HG02759 (cell line): ENCODE measurements around the gene LRRC14B.

Source experiments
- ATAC-seq: cut with Tn5 transposase; IDR thresholded peaks from one replicate; pipeline ENCODE4 v1.9.1; 2021; ENCODE audit warnings: mild to moderate bottlenecking, moderate library complexity; ENCODE audit not compliant: unreplicated experiment

The LRRC14B gene

GRCh38 chr5:173392-174290 lies 17.7 kb upstream of the LRRC14B start:
- ATAC-seq = no peak

- no peak for ATAC-seq
Observed at GRCh38 chr5:174291-174600, 17.0 kb upstream of the LRRC14B start.

- no peak for ATAC-seq
Observed at GRCh38 chr5:174876-175465, 16.3 kb upstream of the LRRC14B start.

- no peak for ATAC-seq
Observed at GRCh38 chr5:176296-176823, 14.9 kb upstream of the LRRC14B start.

- no peak for ATAC-seq
Observed at GRCh38 chr5:178110-178509, 13.2 kb upstream of the LRRC14B start.

GRCh38 chr5:179401-179800 lies 11.9 kb upstream of the LRRC14B start:
- ATAC-seq = no peak

- ATAC-seq = no peak
Observed at GRCh38 chr5:180286-180918, 10.9 kb upstream of the LRRC14B start.

GRCh38 chr5:181160-181559 lies 10.1 kb upstream of the LRRC14B start:
- ATAC-seq = no peak

GRCh38 chr5:181566-181965 lies 9.7 kb upstream of the LRRC14B start:
- ATAC-seq = no peak

- ATAC-seq = no peak
Observed at GRCh38 chr5:182126-182525, 9.2 kb upstream of the LRRC14B start.

- no peak for ATAC-seq
Observed at GRCh38 chr5:184471-184870, 6.8 kb upstream of the LRRC14B start.

GRCh38 chr5:185095-186070 lies 5.9 kb upstream of the LRRC14B start:
- ATAC-seq = no peak

GRCh38 chr5:186091-187041 lies 4.9 kb upstream of the LRRC14B start:
- no peak for ATAC-seq

GRCh38 chr5:187042-187431 lies 4.3 kb upstream of the LRRC14B start:
- ATAC-seq = no peak

GRCh38 chr5:187617-188451 lies 3.5 kb upstream of the LRRC14B start:
- ATAC-seq = no peak

- peak; percentile 78 for ATAC-seq
Observed at GRCh38 chr5:188488-189481, 2.5 kb upstream of the LRRC14B start.

- ATAC-seq = no peak
Observed at GRCh38 chr5:189486-189885, 1.8 kb upstream of the LRRC14B start.

GRCh38 chr5:189976-190365 lies 1.3 kb upstream of the LRRC14B start:
- no peak for ATAC-seq
